Immature natural killer cell (primary cell): Measurements from ENCODE around the gene RAD51B. TPM values are rescaled to one million over a fixed set of nuclear protein-coding genes. Genes with fewer than 3 reads are reported as not detected.

Experiments used
- DNase-seq, 3 donors: peaks; one replicate each; pipeline ENCODE4 v3.0.0; 2022; ENCODE audit warnings: mixed read lengths in 1 of 3
- H3K27ac Mint-ChIP-seq, 6 donors: one replicate each; pipeline ENCODE4 v1.8.0; 2020; ENCODE audit warnings: mixed read lengths in 6 of 6, mild to moderate bottlenecking in 5 of 6, inconsistent platforms in 4 of 6, moderate library complexity in 3 of 6
- H3K27me3 Mint-ChIP-seq, 3 donors: one replicate each; pipeline ENCODE4 v1.8.0; 2020 to 2021; ENCODE audit warnings: low read depth in 3 of 3, mild to moderate bottlenecking in 3 of 3, mixed read lengths in 3 of 3, moderate library complexity in 3 of 3, inconsistent platforms in 1 of 3
- H3K36me3 Mint-ChIP-seq, 3 donors: one replicate each; pipeline ENCODE4 v1.8.0; 2020; ENCODE audit warnings: mixed read lengths in 3 of 3, inconsistent platforms in 2 of 3, mild to moderate bottlenecking in 2 of 3
- H3K4me1 Mint-ChIP-seq, 2 donors: one replicate each; pipeline ENCODE4 v1.8.0; 2020; ENCODE audit warnings: inconsistent platforms in 2 of 2, mild to moderate bottlenecking in 2 of 2, mixed read lengths in 2 of 2, moderate library complexity in 1 of 2
- H3K4me3 Mint-ChIP-seq, 5 donors: one replicate each; pipeline ENCODE4 v1.8.0; 2020; ENCODE audit warnings: mild to moderate bottlenecking in 5 of 5, mixed read lengths in 5 of 5, inconsistent platforms in 3 of 5, moderate library complexity in 3 of 5
- H3K9me3 Mint-ChIP-seq, 6 donors: one replicate each; pipeline ENCODE4 v1.8.0; 2020; ENCODE audit warnings: mild to moderate bottlenecking in 6 of 6, mixed read lengths in 6 of 6, inconsistent platforms in 4 of 6, moderate library complexity in 3 of 6
- polyA plus RNA-seq, 3 donors: library from polyadenylated mRNA; unstranded; fragments of 300-500 nt; fragmentation: Illumina TruSeq; gene quantifications; one replicate each; pipeline ENCODE4 v1.2.3, GENCODE V29; 2021

Gene RAD51B
- polyA plus RNA-seq, 3 donors from 2014 or later: 17.6 to 20.8 (median 17.7) TPM

- H3K27me3 Mint-ChIP-seq: peaks cover 2 to 29% (median 15%) of the 10 kb centered on the region in 3 donors
- no peak overlapping the region for H3K27ac Mint-ChIP-seq
- no peak for DNase-seq
- H3K36me3 Mint-ChIP-seq: peaks cover 4 to 27% (median 25%) of the 10 kb centered on the region in 3 donors
- peaks cover 40 to 79% of the 10 kb centered on the region in 2 donors for H3K4me1 Mint-ChIP-seq
- H3K9me3 Mint-ChIP-seq: peaks cover 0 to 11% (median under 1%) of the 10 kb centered on the region in 6 donors
- no peak overlapping the region for H3K4me3 Mint-ChIP-seq
Observed at GRCh38 chr14:67851785-67852410, 32.3 kb downstream of the RAD51B start.

- peak overlapping the region in 1 of 5 donors; percentile 3 for H3K4me3 Mint-ChIP-seq
- H3K27ac Mint-ChIP-seq: no peak overlapping the region
- peaks cover 4 to 24% (median 17%) of the 10 kb centered on the region in 3 donors for H3K36me3 Mint-ChIP-seq
- H3K9me3 Mint-ChIP-seq: peaks cover 0 to 11% (median under 1%) of the 10 kb centered on the region in 6 donors
- no peak for DNase-seq
- peaks cover 48 to 79% of the 10 kb centered on the region in 2 donors for H3K4me1 Mint-ChIP-seq
- H3K27me3 Mint-ChIP-seq: peaks cover 3 to 25% (median 10%) of the 10 kb centered on the region in 3 donors
Observed at GRCh38 chr14:67852926-67853604, 33.5 kb downstream of the RAD51B start.

DNA sequence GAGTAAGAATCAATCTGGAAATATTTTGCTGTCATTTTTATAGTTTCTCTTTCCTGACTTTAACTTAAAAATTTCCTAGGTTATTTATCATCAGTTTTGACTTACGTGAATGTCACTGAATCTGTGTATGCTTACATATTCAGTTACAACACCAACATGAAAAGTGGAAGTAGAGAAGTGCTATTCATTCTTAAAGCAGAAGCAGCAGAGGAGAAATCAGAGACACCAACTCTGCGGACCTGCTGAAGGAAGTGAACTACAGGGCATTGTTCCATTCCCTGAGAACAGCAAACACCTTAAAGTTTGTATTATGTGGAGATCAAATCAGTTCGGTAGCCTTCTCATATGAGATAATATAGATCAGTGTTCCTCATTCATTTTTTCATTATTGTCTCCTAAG lies 34.1 kb downstream of the RAD51B start:
- H3K36me3 Mint-ChIP-seq: peaks cover 0 to 24% (median 12%) of the 10 kb centered on the region in 3 donors
- peak overlapping the region in 2 of 5 donors; percentile 3 to 15 for H3K4me3 Mint-ChIP-seq
- peaks cover 0 to 5% (median 0%) of the 10 kb centered on the region in 6 donors for H3K9me3 Mint-ChIP-seq
- H3K27me3 Mint-ChIP-seq: peaks cover 7 to 19% (median 9%) of the 10 kb centered on the region in 3 donors
- H3K4me1 Mint-ChIP-seq: peaks cover 50 to 79% of the 10 kb centered on the region in 2 donors
- DNase-seq: no peak
- peak overlapping the region in 1 of 6 donors; percentile 7 for H3K27ac Mint-ChIP-seq

DNA sequence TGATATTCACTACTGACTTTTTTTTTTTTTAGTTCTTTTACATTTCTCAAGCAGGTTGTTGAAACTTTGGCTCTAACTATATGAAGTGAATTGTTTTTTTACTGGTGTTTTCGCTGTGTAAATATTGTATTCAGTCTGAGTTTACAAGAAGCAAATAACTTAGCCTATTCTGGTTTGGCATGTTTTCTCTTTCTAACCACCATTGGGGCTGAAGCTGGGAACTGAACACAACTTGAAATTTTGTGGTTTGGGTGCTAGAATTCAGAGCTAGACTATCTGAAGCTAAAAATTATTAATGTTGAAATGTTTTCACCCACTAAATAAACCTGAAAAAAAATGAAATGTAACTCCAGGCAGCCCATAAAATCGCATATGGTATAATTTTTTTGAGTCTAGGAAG lies 37.2 kb downstream of the RAD51B start:
- Mint-ChIP-seq H3K27me3 (peaks cover 0 to 18% (median 9%) of the 10 kb centered on the region in 3 donors), H3K36me3 (peaks cover 0 to 17% (median 4%) of the 10 kb centered on the region in 3 donors), H3K27ac (peak overlapping the region; percentile 32 to 93 (median 72)), H3K9me3 (no peaks in the 10 kb centered on the region), H3K4me1 (peaks cover 51 to 73% of the 10 kb centered on the region in 2 donors), H3K4me3 (peak overlapping the region; percentile 79 to 87 (median 85))
- DNase-seq: peak; percentile 42 to 64 (median 60)

DNA sequence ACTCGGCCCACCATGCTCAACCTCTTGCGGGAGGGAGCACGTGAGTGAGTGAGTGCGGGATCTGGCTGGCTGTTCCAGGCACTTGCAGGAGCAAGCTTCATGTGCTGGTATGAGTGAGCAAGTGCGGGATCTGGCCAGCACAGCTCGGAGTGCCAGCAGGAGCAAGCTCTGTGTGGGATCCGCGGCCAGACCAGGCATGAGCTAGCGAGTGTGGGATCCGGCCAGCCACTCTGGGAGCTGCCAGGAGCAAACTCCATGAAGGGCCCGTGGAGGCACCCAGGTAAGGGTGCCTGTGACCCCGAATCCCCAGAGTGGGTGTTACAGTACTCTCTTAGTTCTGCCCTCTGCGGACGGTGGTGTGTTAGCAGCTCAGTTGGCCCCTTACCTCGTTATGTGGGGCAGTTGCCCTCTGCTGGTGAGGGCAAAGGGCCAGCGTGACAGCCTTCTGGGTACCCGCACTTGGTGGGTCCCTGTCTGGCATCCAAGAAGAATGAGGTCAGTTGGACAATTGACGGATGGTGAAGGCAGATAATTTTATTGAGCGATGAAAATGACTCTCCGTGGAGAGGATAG lies 38.3 kb downstream of the RAD51B start:
- H3K27me3 Mint-ChIP-seq: peaks cover 0 to 14% (median 9%) of the 10 kb centered on the region in 3 donors
- no peak overlapping the region for H3K27ac Mint-ChIP-seq
- H3K4me3 Mint-ChIP-seq: peak overlapping the region in 3 of 5 donors; percentile 58 to 87 (median 79)
- no peak for DNase-seq
- H3K4me1 Mint-ChIP-seq: peaks cover 51 to 66% of the 10 kb centered on the region in 2 donors
- H3K36me3 Mint-ChIP-seq: peaks cover 0 to 17% (median 1%) of the 10 kb centered on the region in 3 donors
- H3K9me3 Mint-ChIP-seq: no peaks in the 10 kb centered on the region

GRCh38 chr14:67859169-67859749 lies 39.7 kb downstream of the RAD51B start:
- H3K27me3 Mint-ChIP-seq: peaks cover 2 to 11% (median 8%) of the 10 kb centered on the region in 3 donors
- H3K36me3 Mint-ChIP-seq: peaks cover 0 to 7% (median 5%) of the 10 kb centered on the region in 3 donors
- no peak overlapping the region for H3K4me3 Mint-ChIP-seq
- no peak for DNase-seq
- H3K9me3 Mint-ChIP-seq: no peaks in the 10 kb centered on the region
- H3K4me1 Mint-ChIP-seq: peaks cover 52 to 65% of the 10 kb centered on the region in 2 donors
- H3K27ac Mint-ChIP-seq: no peak overlapping the region

DNA sequence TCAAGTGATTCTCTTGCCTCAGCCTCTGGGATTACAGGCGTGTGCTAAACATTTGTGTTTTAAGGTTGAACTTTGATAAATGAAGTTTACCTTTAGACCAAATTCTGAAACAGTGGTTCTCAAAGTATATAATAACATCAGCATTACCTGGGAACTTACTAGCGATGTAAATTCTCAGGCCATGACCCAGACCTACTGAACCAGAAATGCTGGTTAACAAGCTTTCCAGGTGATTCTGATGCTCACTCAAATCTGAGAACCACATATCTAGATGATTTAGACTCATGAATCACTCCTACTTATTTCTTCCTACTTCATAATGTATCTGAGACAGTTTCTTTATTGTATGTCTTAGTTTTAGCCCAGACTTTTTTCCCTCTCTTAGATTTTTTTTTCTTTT lies 43.6 kb downstream of the RAD51B start:
- Mint-ChIP-seq H3K9me3 (peaks cover 0 to 3% (median 0%) of the 10 kb centered on the region in 6 donors), H3K4me3 (no peak overlapping the region), H3K36me3 (peaks cover 4 to 29% (median 26%) of the 10 kb centered on the region in 3 donors), H3K4me1 (peaks cover 38 to 51% of the 10 kb centered on the region in 2 donors), H3K27me3 (peaks cover 2 to 14% (median 6%) of the 10 kb centered on the region in 3 donors), H3K27ac (no peak overlapping the region)
- no peak for DNase-seq

DNA sequence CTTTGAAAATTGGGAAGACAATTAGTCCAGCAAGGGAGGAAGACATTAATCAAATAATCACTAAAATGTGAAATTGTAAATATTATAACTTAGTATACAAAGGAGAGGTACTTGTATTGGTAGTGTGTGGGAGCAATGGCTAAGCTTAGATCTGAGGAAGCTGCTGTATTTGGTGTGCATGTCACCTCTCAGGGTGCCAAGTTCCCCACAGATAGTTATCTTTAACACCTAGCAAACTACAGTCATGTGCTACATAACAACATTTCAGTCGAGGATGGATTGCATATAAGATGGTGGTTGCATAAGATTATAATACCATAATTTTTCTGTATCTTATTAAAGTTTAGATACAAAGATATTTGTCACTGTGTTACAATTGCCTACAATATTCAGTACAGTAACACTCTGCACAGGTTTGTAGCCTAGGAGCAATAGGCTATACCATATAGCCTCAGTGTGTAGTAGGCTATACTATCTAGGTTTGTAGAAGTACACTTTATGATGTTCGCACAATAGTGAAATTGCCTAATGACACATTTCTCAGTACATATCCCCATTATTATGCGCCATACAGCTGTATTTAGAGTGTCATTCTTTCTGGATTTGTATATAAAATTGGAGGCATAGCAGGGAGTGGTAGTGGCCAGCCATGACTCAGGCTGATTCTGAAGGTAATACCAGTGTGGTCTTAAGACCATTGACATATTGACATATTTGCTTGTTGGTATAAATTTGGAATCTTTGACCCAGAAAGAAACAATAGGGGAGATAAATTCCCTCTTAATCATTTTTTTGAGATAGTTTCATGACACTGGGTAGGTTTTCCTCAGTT lies 55.8 kb downstream of the RAD51B start:
- Mint-ChIP-seq H3K27ac (no peak overlapping the region), H3K36me3 (no peaks in the 10 kb centered on the region)
- peak; percentile 62 to 75 (median 69) for DNase-seq

DNA sequence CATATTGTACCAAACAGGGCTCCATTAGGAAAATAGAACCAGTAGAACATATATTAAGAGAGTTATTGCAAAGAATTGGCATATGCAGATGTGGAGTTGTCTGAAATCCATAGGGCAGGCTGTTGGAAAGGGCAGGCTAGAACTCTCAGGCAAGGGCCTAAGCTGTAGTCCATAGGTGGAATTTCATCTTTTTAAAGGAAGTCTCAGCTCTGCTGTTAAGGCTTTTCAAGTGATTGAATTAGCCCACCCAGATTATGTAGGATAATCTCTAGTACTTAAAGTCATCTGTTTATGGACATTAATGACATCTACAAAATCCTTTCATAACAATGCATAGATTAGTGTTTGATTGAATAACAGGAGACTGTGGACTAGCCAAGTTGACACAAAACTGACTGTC lies 59.4 kb downstream of the RAD51B start:
- Mint-ChIP-seq H3K36me3 (no peaks in the 10 kb centered on the region), H3K27ac (no peak overlapping the region), H3K9me3 (no peaks in the 10 kb centered on the region), H3K4me3 (no peak overlapping the region), H3K27me3 (peaks cover 0 to 4% (median 0%) of the 10 kb centered on the region in 3 donors), H3K4me1 (peaks cover 44 to 53% of the 10 kb centered on the region in 2 donors)
- no peak for DNase-seq

More for the DNA sequence above, 55.8 kb downstream of the RAD51B start:
- no peak overlapping the region for H3K4me3 Mint-ChIP-seq
- H3K9me3 Mint-ChIP-seq: peaks cover 0 to 5% (median under 1%) of the 10 kb centered on the region in 6 donors
- no peaks in the 10 kb centered on the region for H3K27me3 Mint-ChIP-seq
- H3K4me1 Mint-ChIP-seq: peaks cover 10 to 17% of the 10 kb centered on the region in 2 donors

- Mint-ChIP-seq H3K9me3 (no peaks in the 10 kb centered on the region), H3K4me1 (peaks cover 51 to 62% of the 10 kb centered on the region in 2 donors), H3K36me3 (no peaks in the 10 kb centered on the region), H3K27me3 (peaks cover 0 to 4% (median 2%) of the 10 kb centered on the region in 3 donors), H3K27ac (peak overlapping the region; percentile 21 to 84 (median 42)), H3K4me3 (peak overlapping the region; percentile 61 to 81 (median 69))
- peak; percentile 52 to 63 (median 53) for DNase-seq
Observed at GRCh38 chr14:67881225-67881624, 61.6 kb downstream of the RAD51B start.

- DNase-seq: peak in 2 of 3 donors; percentile 23 to 27
- Mint-ChIP-seq H3K27ac (peak overlapping the region; percentile 0 to 77 (median 70)), H3K4me3 (peak overlapping the region; percentile 27 to 69 (median 54)), H3K9me3 (no peaks in the 10 kb centered on the region), H3K4me1 (peaks cover 53 to 65% of the 10 kb centered on the region in 2 donors), H3K36me3 (peaks cover 4 to 8% (median 7%) of the 10 kb centered on the region in 3 donors), H3K27me3 (peaks cover 0 to 4% (median 2%) of the 10 kb centered on the region in 3 donors)
Observed at GRCh38 chr14:67882986-67883555, 63.5 kb downstream of the RAD51B start.

GRCh38 chr14:67883717-67884116 lies 64.1 kb downstream of the RAD51B start:
- peaks cover 0 to 4% (median 2%) of the 10 kb centered on the region in 3 donors for H3K27me3 Mint-ChIP-seq
- H3K4me3 Mint-ChIP-seq: peak overlapping the region in 4 of 5 donors; percentile 13 to 69 (median 48)
- peak in 2 of 3 donors; percentile 24 to 32 for DNase-seq
- H3K36me3 Mint-ChIP-seq: peaks cover 4 to 8% (median 7%) of the 10 kb centered on the region in 3 donors
- peak overlapping the region in 3 of 6 donors; percentile 46 to 65 (median 64) for H3K27ac Mint-ChIP-seq
- no peaks in the 10 kb centered on the region for H3K9me3 Mint-ChIP-seq
- peaks cover 51 to 62% of the 10 kb centered on the region in 2 donors for H3K4me1 Mint-ChIP-seq
